H9 (cell line): ENCODE measurements around the gene CD247. TPM values are rescaled to one million over a fixed set of nuclear protein-coding genes. Genes with fewer than 3 reads are reported as not detected.
A peak's percentile ranks its signal among the peaks of the same experiment; 100 is the strongest.

Experiments used
- DNase-seq: peaks from one replicate; pipeline ENCODE4 v3.0.0-alpha.2; 2017
- H2AFZ ChIP-seq: one replicate; pipeline ENCODE4 v1.6.1; 2013; ENCODE audit warnings: mild to moderate bottlenecking, low read length, control low read depth, moderate library complexity
- H2AK5ac ChIP-seq: 2 replicates; pipeline ENCODE4 v1.6.1; 2013; ENCODE audit warnings: low read length, control low read depth, mixed read lengths; ENCODE audit not compliant: insufficient read length
- H2BK120ac ChIP-seq: one replicate; pipeline ENCODE4 v1.6.1; 2013; ENCODE audit warnings: low read depth, mild to moderate bottlenecking, low read length, control low read depth, inconsistent platforms; ENCODE audit not compliant: poor library complexity, severe bottlenecking
- H2BK12ac ChIP-seq: 2 replicates; pipeline ENCODE4 v1.6.1; 2013; ENCODE audit warnings: low read length, control low read depth, mixed read lengths, low read depth; ENCODE audit not compliant: insufficient read length
- H2BK15ac ChIP-seq: 2 replicates; pipeline ENCODE4 v1.6.1; 2013; ENCODE audit warnings: low read depth, low read length, control low read depth
- H2BK20ac ChIP-seq: one replicate; pipeline ENCODE4 v1.6.1; 2013; ENCODE audit warnings: low read depth, mild to moderate bottlenecking, low read length, control low read depth, inconsistent platforms; ENCODE audit not compliant: poor library complexity, severe bottlenecking
- H2BK5ac ChIP-seq: 2 replicates; pipeline ENCODE4 v1.6.1; 2013; ENCODE audit warnings: low read length, control low read depth, mixed read lengths; ENCODE audit not compliant: insufficient read length
- H3K14ac ChIP-seq: 2 replicates; pipeline ENCODE4 v1.6.1; 2013; ENCODE audit warnings: low read length, control low read depth; ENCODE audit not compliant: insufficient read depth
- H3K18ac ChIP-seq: 2 replicates; pipeline ENCODE4 v1.6.1; 2013; ENCODE audit warnings: low read depth, mild to moderate bottlenecking, mixed read lengths, low read length, control low read depth; ENCODE audit not compliant: insufficient read length
- H3K23ac ChIP-seq: 2 replicates; pipeline ENCODE4 v1.6.1; 2013; ENCODE audit warnings: low read length, control low read depth, mixed read lengths, low read depth; ENCODE audit not compliant: insufficient read length
- H3K23me2 ChIP-seq: 2 replicates; pipeline ENCODE4 v1.6.1; 2013; ENCODE audit warnings: low read depth, mild to moderate bottlenecking, mixed read lengths, low read length, control low read depth; ENCODE audit not compliant: insufficient read length, poor library complexity, severe bottlenecking
- H3K27ac ChIP-seq: 2 replicates; pipeline ENCODE4 v1.5.1; 2013; ENCODE audit warnings: low read length, control low read depth, mixed read lengths, low read depth; ENCODE audit not compliant: insufficient read length
- H3K27me3 ChIP-seq: 2 replicates; pipeline ENCODE4 v1.6.1; 2013; ENCODE audit warnings: low read length, control low read depth, inconsistent platforms; ENCODE audit not compliant: insufficient read depth
- H3K4ac ChIP-seq: 2 replicates; pipeline ENCODE4 v1.6.1; 2013; ENCODE audit warnings: low read depth, mild to moderate bottlenecking, control low read depth, inconsistent platforms, low read length, moderate library complexity
- H3K4me1 ChIP-seq: 2 replicates; pipeline ENCODE4 v1.6.1; 2013; ENCODE audit warnings: low read length, control low read depth, inconsistent platforms; ENCODE audit not compliant: insufficient read depth
- H3K4me2 ChIP-seq: 2 replicates; pipeline ENCODE4 v1.6.1; 2013; ENCODE audit warnings: low read length, control low read depth, mixed read lengths; ENCODE audit not compliant: insufficient read length, insufficient read depth
- H3K56ac ChIP-seq: 2 replicates; pipeline ENCODE4 v1.6.1; 2013; ENCODE audit warnings: low read depth, mild to moderate bottlenecking, mixed read lengths, low read length, control low read depth; ENCODE audit not compliant: insufficient read length
- H3K79me1 ChIP-seq: 2 replicates; pipeline ENCODE4 v1.6.1; 2013; ENCODE audit warnings: low read depth, mild to moderate bottlenecking, moderate library complexity, low read length, control low read depth, inconsistent platforms; ENCODE audit not compliant: insufficient read depth, poor library complexity, severe bottlenecking
- H3K79me2 ChIP-seq: 2 replicates; pipeline ENCODE4 v1.6.1; 2013; ENCODE audit warnings: low read length, control low read depth, inconsistent platforms; ENCODE audit not compliant: insufficient read depth
- H3K9ac ChIP-seq: 2 replicates; pipeline ENCODE4 v1.6.1; 2013; ENCODE audit warnings: low read length, control low read depth, mixed read lengths; ENCODE audit not compliant: insufficient read length; ENCODE audit errors: extremely low read depth
- H3K9me3 ChIP-seq: one replicate; pipeline ENCODE4 v1.6.1; 2013; ENCODE audit warnings: low read depth, low read length, inconsistent platforms; ENCODE audit not compliant: control insufficient read depth
- H3T11ph ChIP-seq: one replicate; pipeline ENCODE4 v1.6.1; 2013; ENCODE audit warnings: mild to moderate bottlenecking, low read length, control low read depth, inconsistent platforms
- H4K20me1 ChIP-seq: one replicate; pipeline ENCODE4 v1.6.1; 2013; ENCODE audit not compliant: control insufficient read depth, insufficient read length, insufficient read depth
- H4K5ac ChIP-seq: 2 replicates; pipeline ENCODE4 v1.6.1; 2013; ENCODE audit warnings: low read depth, mild to moderate bottlenecking, mixed read lengths, low read length, control low read depth; ENCODE audit not compliant: insufficient read length
- H4K8ac ChIP-seq: replicated peaks from 2 replicates; pipeline ENCODE4 v1.6.1; 2013; ENCODE audit warnings: low read length, control low read depth, mixed read lengths, low read depth; ENCODE audit not compliant: insufficient read length
- H4K91ac ChIP-seq: 2 replicates; pipeline ENCODE4 v1.6.1; 2013; ENCODE audit warnings: low read depth, mild to moderate bottlenecking, moderate library complexity, mixed read lengths, low read length, control low read depth; ENCODE audit not compliant: insufficient read length
- H3K27ac Mint-ChIP-seq, 3 experiments: 2 replicates in 2 of 3; 3 replicates in 1 of 3; pipeline ENCODE4 v1.8.0; 2020 to 2021; ENCODE audit warnings: mixed read lengths in 3 of 3, mild to moderate bottlenecking in 1 of 3, moderate library complexity in 1 of 3
- H3K27me3 Mint-ChIP-seq: 2 replicates; pipeline ENCODE4 v1.8.0; 2021; ENCODE audit warnings: low read depth, mild to moderate bottlenecking, moderate library complexity, mixed read lengths
- H3K36me3 Mint-ChIP-seq, 3 experiments: 2 replicates in 2 of 3; 3 replicates in 1 of 3; pipeline ENCODE4 v1.8.0; 2020 to 2021; ENCODE audit warnings: low read depth in 3 of 3, mixed read lengths in 3 of 3; ENCODE audit not compliant: insufficient read depth in 1 of 3
- H3K4me1 Mint-ChIP-seq, 2 experiments: 2 replicates each; pipeline ENCODE4 v1.8.0; 2020; ENCODE audit warnings: mixed read lengths in 2 of 2
- H3K4me3 Mint-ChIP-seq, 2 experiments: 2 replicates in 1 of 2; 3 replicates in 1 of 2; pipeline ENCODE4 v1.8.0; 2020 to 2021; ENCODE audit warnings: mild to moderate bottlenecking in 2 of 2, mixed read lengths in 2 of 2, moderate library complexity in 1 of 2
- H3K9me3 Mint-ChIP-seq, 2 experiments: 2 replicates in 1 of 2; 3 replicates in 1 of 2; pipeline ENCODE4 v1.8.0; 2020; ENCODE audit warnings: mild to moderate bottlenecking in 2 of 2, mixed read lengths in 2 of 2, moderate library complexity in 1 of 2
- CTCF ChIP-seq: fragments of 200-600 bp; sonication (generic); conservative IDR thresholded peaks from 3 replicates; pipeline ENCODE4 v1.8.0; 2021; ENCODE audit warnings: antibody characterized with exemption, mild to moderate bottlenecking
- WGBS: extraction: QIAGEN DNeasy Blood & Tissue Kit; methylation state at CpG from one replicate; pipeline ENCODE4 v1.1.7; 2013; ENCODE audit warnings: missing lambda C conversion rate, low lambda C conversion rate, mixed read lengths; ENCODE audit not compliant: insufficient read length; ENCODE audit errors: extremely low coverage; 5-methylcytosine and 5-hydroxymethylcytosine counted together
- total RNA-seq: library from RNA; stranded (reverse); gene quantifications from 2 replicates; pipeline ENCODE4 v1.2.1, GENCODE V29; 2021

The CD247 gene
- total RNA-seq, 1 experiment from 2014 or later, result 1.2 TPM

- peaks cover 62 to 64% of the 10 kb centered on the region in 2 experiments for H3K4me1 Mint-ChIP-seq
- H2BK12ac ChIP-seq, result no peak overlapping the region
- no peaks in the 10 kb centered on the region for H3K79me1 ChIP-seq
- peak overlapping the region; percentile 0 for H3K18ac ChIP-seq
- H4K5ac ChIP-seq, result no peak overlapping the region
- DNase-seq, result no peak
- peaks cover 5% of the 10 kb centered on the region for H3K27me3 Mint-ChIP-seq
- peaks cover 3% of the 10 kb centered on the region for H4K20me1 ChIP-seq
- peaks cover 0 to 5% (median 3%) of the 10 kb centered on the region in 3 experiments; a peak in 2 of 7 replicates for H3K36me3 Mint-ChIP-seq
- no peaks in the 10 kb centered on the region for H3K23me2 ChIP-seq
- H3K4ac ChIP-seq, result no peak overlapping the region
- H3K9ac ChIP-seq, result no peak overlapping the region
- H3K56ac ChIP-seq, result no peak overlapping the region
- H2BK120ac ChIP-seq, result no peak overlapping the region
- no peaks in the 10 kb centered on the region for H3K9me3 ChIP-seq
- no peak overlapping the region for H3T11ph ChIP-seq
- peak overlapping the region; percentile 84 to 89 (median 88); a peak in 6 of 7 replicates for H3K27ac Mint-ChIP-seq
- H2BK5ac ChIP-seq, result no peak overlapping the region
- no peak overlapping the region for H2BK15ac ChIP-seq
- H4K91ac ChIP-seq, result no peak overlapping the region
- H2AFZ ChIP-seq, result no peak overlapping the region
- H3K79me2 ChIP-seq, result no peaks in the 10 kb centered on the region
- TF ChIP-seq CTCF, result no peak
- H2AK5ac ChIP-seq, result no peak overlapping the region
- no peak overlapping the region for H4K8ac ChIP-seq
- WGBS, result no CpG with 5 or more reads among the region's 10 CpGs
- H2BK20ac ChIP-seq, result no peak overlapping the region
- H3K27ac ChIP-seq, result no peak overlapping the region
- peaks cover 0 to 4% of the 10 kb centered on the region in 2 experiments; a peak in 3 of 5 replicates for H3K9me3 Mint-ChIP-seq
- H3K27me3 ChIP-seq, result no peaks in the 10 kb centered on the region
- H3K23ac ChIP-seq, result no peak overlapping the region
- H3K4me3 Mint-ChIP-seq, result peak overlapping the region in 1 of 2 experiments; percentile 53; a peak in 1 of 5 replicates
- H3K4me2 ChIP-seq, result peak overlapping the region; percentile 0
- peaks cover 6% of the 10 kb centered on the region for H3K4me1 ChIP-seq
- H3K14ac ChIP-seq, result no peak overlapping the region
Measured at GRCh38 chr1:167430849-167431242, 87.5 kb downstream of the CD247 start.
